Caco-2 (cell line): ENCODE data around the gene ZNF511. TPM values are rescaled to one million over a fixed set of nuclear protein-coding genes. Genes with fewer than 3 reads are reported as not detected.
A peak's percentile ranks its signal among the peaks of the same experiment; 100 is the strongest.

ENCODE experiments used
- BruUV-seq: library from RNA; stranded (reverse); fragments of 400-500 nt; replicated peaks from 2 replicates; lab custom pipeline; 2021; lab: Mats Ljungman, UMichigan
- CTCF ChIA-PET: fragments of 300-600 bp; sonication (Branson Sonifier 250); formaldehyde crosslinking; loops from one replicate; lab custom pipeline; 2022; ENCODE audit warnings: antibody characterized with exemption; lab: Charles Lee
- POLR2A ChIA-PET: fragments of 300-600 bp; sonication (Branson Sonifier 250); formaldehyde crosslinking; loops from one replicate; lab custom pipeline; 2022; ENCODE audit warnings: antibody characterized with exemption; lab: Charles Lee
- DNase-seq, 2 experiments: peaks; one replicate each; pipeline versions ENCODE4 v3.0.0 to v3.0.0-alpha.2; 2020 to 2022
- H3K27me3 ChIP-seq: replicated peaks from 2 replicates; pipeline ENCODE4 v1.6.0; 2011; ENCODE audit warnings: low read length; ENCODE audit not compliant: control insufficient read depth, insufficient read depth
- H3K36me3 ChIP-seq: 2 replicates; pipeline ENCODE4 v1.5.1; 2011; ENCODE audit warnings: low read length; ENCODE audit not compliant: control insufficient read depth, insufficient read depth
- H3K4me1 ChIP-seq: fragments of 250-450 bp; sonication (Bioruptor Pico); 2 replicates; pipeline ENCODE4 v1.5.1; 2020; ENCODE audit warnings: mild to moderate bottlenecking
- H3K4me3 ChIP-seq: 2 replicates; pipeline ENCODE4 v1.5.1; 2011; ENCODE audit warnings: low read depth, mild to moderate bottlenecking, control low read depth, low read length
- H3K9me3 ChIP-seq: fragments of 250-450 bp; sonication (Bioruptor Pico); 2 replicates; pipeline ENCODE4 v1.5.1; 2020; ENCODE audit warnings: mild to moderate bottlenecking, moderate library complexity
- H3K27ac Mint-ChIP-seq: one replicate; pipeline ENCODE4 v1.8.0; 2022; ENCODE audit warnings: mixed read lengths; ENCODE audit not compliant: unreplicated experiment
- H3K27me3 Mint-ChIP-seq: one replicate; pipeline ENCODE4 v1.8.0; 2022; ENCODE audit warnings: mixed read lengths; ENCODE audit not compliant: insufficient read depth, unreplicated experiment
- H3K36me3 Mint-ChIP-seq: one replicate; pipeline ENCODE4 v1.8.0; 2022; ENCODE audit warnings: mild to moderate bottlenecking, mixed read lengths; ENCODE audit not compliant: insufficient read depth, unreplicated experiment
- H3K4me1 Mint-ChIP-seq: one replicate; pipeline ENCODE4 v1.8.0; 2022; ENCODE audit warnings: low read depth, mixed read lengths; ENCODE audit not compliant: unreplicated experiment
- H3K4me3 Mint-ChIP-seq: one replicate; pipeline ENCODE4 v1.8.0; 2022; ENCODE audit warnings: mild to moderate bottlenecking, moderate library complexity, mixed read lengths; ENCODE audit not compliant: unreplicated experiment
- H3K9me3 Mint-ChIP-seq: one replicate; pipeline ENCODE4 v1.8.0; 2022; ENCODE audit warnings: mixed read lengths; ENCODE audit not compliant: unreplicated experiment
- intact Hi-C: fragments of 100-400 bp; cut with micrococcal nuclease; formaldehyde crosslinking; loops from one replicate; pipeline ENCODE4 v1.10.0; 2022; ENCODE audit not compliant: unreplicated experiment
- total RNA-seq: library from RNA; stranded (reverse); gene quantifications from 2 replicates; pipeline ENCODE4 v1.2.3, GENCODE V29; 2022
- TF ChIP-seq, protein P1 (sequence below), 2 experiments: fragments of 200-600 bp in 1 of 2; IDR thresholded peaks; 1 replicate in 1 of 2; 2 replicates in 1 of 2; pipeline versions ENCODE4 v1.5.1 to v1.8.0; 2011 to 2022; ENCODE audit warnings: antibody characterized with exemption in 1 of 2, control low read depth in 1 of 2, inconsistent platforms in 1 of 2, low read depth in 1 of 2, low read length in 1 of 2, mild to moderate bottlenecking in 1 of 2, moderate library complexity in 1 of 2; ENCODE audit not compliant: insufficient read depth in 1 of 2, severe bottlenecking in 1 of 2, unreplicated experiment in 1 of 2

Gene ZNF511
- total RNA-seq, 1 experiment from 2014 or later, result 98.5 TPM

GRCh38 chr10:133272964-133273420 lies 35.7 kb upstream of the ZNF511 start:
- intact Hi-C loops, result no loop called here
- Histone ChIP-seq H3K36me3 (no peaks in the 10 kb centered on the region), H3K27me3 (no peaks in the 10 kb centered on the region), H3K9me3 (no peaks in the 10 kb centered on the region), H3K4me3 (no peak overlapping the region), H3K4me1 (peaks cover 36% of the 10 kb centered on the region)
- no peak overlapping the region for H3K27ac Mint-ChIP-seq
- TF ChIP-seq, protein P1, sequence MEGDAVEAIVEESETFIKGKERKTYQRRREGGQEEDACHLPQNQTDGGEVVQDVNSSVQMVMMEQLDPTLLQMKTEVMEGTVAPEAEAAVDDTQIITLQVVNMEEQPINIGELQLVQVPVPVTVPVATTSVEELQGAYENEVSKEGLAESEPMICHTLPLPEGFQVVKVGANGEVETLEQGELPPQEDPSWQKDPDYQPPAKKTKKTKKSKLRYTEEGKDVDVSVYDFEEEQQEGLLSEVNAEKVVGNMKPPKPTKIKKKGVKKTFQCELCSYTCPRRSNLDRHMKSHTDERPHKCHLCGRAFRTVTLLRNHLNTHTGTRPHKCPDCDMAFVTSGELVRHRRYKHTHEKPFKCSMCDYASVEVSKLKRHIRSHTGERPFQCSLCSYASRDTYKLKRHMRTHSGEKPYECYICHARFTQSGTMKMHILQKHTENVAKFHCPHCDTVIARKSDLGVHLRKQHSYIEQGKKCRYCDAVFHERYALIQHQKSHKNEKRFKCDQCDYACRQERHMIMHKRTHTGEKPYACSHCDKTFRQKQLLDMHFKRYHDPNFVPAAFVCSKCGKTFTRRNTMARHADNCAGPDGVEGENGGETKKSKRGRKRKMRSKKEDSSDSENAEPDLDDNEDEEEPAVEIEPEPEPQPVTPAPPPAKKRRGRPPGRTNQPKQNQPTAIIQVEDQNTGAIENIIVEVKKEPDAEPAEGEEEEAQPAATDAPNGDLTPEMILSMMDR (IDR thresholded peaks at IDR 0.05; ENCODE audit: insufficient read depth in 1 of 2, low read depth in 1 of 2, low read length in 1 of 2, severe bottlenecking in 1 of 2, unreplicated experiment in 1 of 2), result no peak
- no peaks in the 10 kb centered on the region for H3K4me1 Mint-ChIP-seq
- BruUV-seq, result no TSS peak
- ChIA-PET CTCF (interaction anchor here (0.6 kb wide), 1 partner anchor 15 kb away, joined by 3 read pairs; no protein-coding TSS in a partner anchor), POLR2A (no interaction called here)
- H3K27me3 Mint-ChIP-seq, result no peaks in the 10 kb centered on the region
- no peaks in the 10 kb centered on the region for H3K9me3 Mint-ChIP-seq
- H3K36me3 Mint-ChIP-seq, result peaks cover 6% of the 10 kb centered on the region
- H3K4me3 Mint-ChIP-seq, result no peak overlapping the region
- no peak for DNase-seq

- H3K9me3 ChIP-seq, result no peaks in the 10 kb centered on the region
- H3K9me3 Mint-ChIP-seq, result no peaks in the 10 kb centered on the region
- no peaks in the 10 kb centered on the region for H3K27me3 Mint-ChIP-seq
- no TSS peak for BruUV-seq
- H3K4me3 ChIP-seq, result no peak overlapping the region
- no peak for DNase-seq
- intact Hi-C loops, result no loop called here
- POLR2A ChIA-PET, result no interaction called here
- H3K4me3 Mint-ChIP-seq, result no peak overlapping the region
- H3K4me1 Mint-ChIP-seq, result peaks cover 6% of the 10 kb centered on the region
- H3K27me3 ChIP-seq, result no peaks in the 10 kb centered on the region
- TF ChIP-seq, protein P1 (IDR thresholded peaks at IDR 0.05; ENCODE audit: insufficient read depth in 1 of 2, low read depth in 1 of 2, low read length in 1 of 2, severe bottlenecking in 1 of 2, unreplicated experiment in 1 of 2), result no peak
- peaks cover 13% of the 10 kb centered on the region for H3K36me3 Mint-ChIP-seq
- CTCF ChIA-PET, result interaction anchor here (0.7 kb wide), 1 partner anchor 16 kb away, joined by 4 read pairs; no protein-coding TSS in a partner anchor
- no peaks in the 10 kb centered on the region for H3K36me3 ChIP-seq
- no peak overlapping the region for H3K27ac Mint-ChIP-seq
- H3K4me1 ChIP-seq, result peaks cover 42% of the 10 kb centered on the region
Observed at GRCh38 chr10:133273534-133274143, 35.1 kb upstream of the ZNF511 start.

- H3K4me3 ChIP-seq, result no peak overlapping the region
- Mint-ChIP-seq H3K9me3 (no peaks in the 10 kb centered on the region), H3K4me1 (peaks cover 11% of the 10 kb centered on the region), H3K27ac (peak overlapping the region; percentile 80), H3K36me3 (peaks cover 25% of the 10 kb centered on the region), H3K27me3 (no peaks in the 10 kb centered on the region), H3K4me3 (peak overlapping the region; percentile 62)
- no peaks in the 10 kb centered on the region for H3K27me3 ChIP-seq
- peak; percentile 73 to 81 for DNase-seq
- H3K4me1 ChIP-seq, result peaks cover 53% of the 10 kb centered on the region
- no TSS peak for BruUV-seq
- H3K9me3 ChIP-seq, result no peaks in the 10 kb centered on the region
- TF ChIP-seq, protein P1 (IDR thresholded peaks at IDR 0.05; ENCODE audit: insufficient read depth in 1 of 2, low read depth in 1 of 2, low read length in 1 of 2, severe bottlenecking in 1 of 2, unreplicated experiment in 1 of 2), result peak in 1 of 2 experiments; percentile 26
- H3K36me3 ChIP-seq, result peaks cover 3% of the 10 kb centered on the region
- POLR2A ChIA-PET, result interaction anchor here (0.6 kb wide), 1 partner anchor 69 kb away, joined by 5 read pairs; no protein-coding TSS in a partner anchor
- CTCF ChIA-PET, result interaction anchor here (0.6 to 1.5 kb wide), 2 partner anchors 9 to 17 kb away, joined by 3 to 7 read pairs; no protein-coding TSS in a partner anchor
- intact Hi-C loops, result no loop called here
Observed at GRCh38 chr10:133274751-133275683, 33.7 kb upstream of the ZNF511 start.
